Endothelial cell of umbilical vein (primary cell): ENCODE measurements around the gene FGFBP2.

ENCODE experiments used
- EZH2 ChIP-seq: IDR thresholded peaks from 2 replicates; pipeline ENCODE4 v1.6.1; 2012; ENCODE audit warnings: borderline replicate concordance, low read depth, mild to moderate bottlenecking, moderate library complexity, low read length, inconsistent platforms; ENCODE audit not compliant: severe bottlenecking
- POLR2A ChIP-seq: IDR thresholded peaks from 2 replicates; pipeline ENCODE4 v1.6.1; 2012; ENCODE audit warnings: low read depth, mild to moderate bottlenecking, control low read depth, low read length
- POLR2AphosphoS5 ChIP-seq: IDR thresholded peaks from 2 replicates; pipeline ENCODE4 v1.6.1; 2012; ENCODE audit warnings: low read depth, mild to moderate bottlenecking, control low read depth, low read length, moderate library complexity; ENCODE audit not compliant: insufficient read depth
- TF ChIP-seq, protein P1 (sequence below), 2 donors: IDR thresholded peaks; 1 replicate in 1 of 2; 2 replicates in 1 of 2; pipeline ENCODE4 v1.5.1; 2011; ENCODE audit warnings: low read length in 2 of 2, mild to moderate bottlenecking in 2 of 2, moderate library complexity in 2 of 2, control low read depth in 1 of 2, inconsistent platforms in 1 of 2, low read depth in 1 of 2; ENCODE audit not compliant: insufficient read depth in 1 of 2; ENCODE audit errors: extremely low read depth in 1 of 2
- TF ChIP-seq, protein P2 (sequence below): IDR thresholded peaks from 2 replicates; pipeline ENCODE4 v1.6.1; 2011; ENCODE audit not compliant: insufficient read depth, insufficient read length

DNA sequence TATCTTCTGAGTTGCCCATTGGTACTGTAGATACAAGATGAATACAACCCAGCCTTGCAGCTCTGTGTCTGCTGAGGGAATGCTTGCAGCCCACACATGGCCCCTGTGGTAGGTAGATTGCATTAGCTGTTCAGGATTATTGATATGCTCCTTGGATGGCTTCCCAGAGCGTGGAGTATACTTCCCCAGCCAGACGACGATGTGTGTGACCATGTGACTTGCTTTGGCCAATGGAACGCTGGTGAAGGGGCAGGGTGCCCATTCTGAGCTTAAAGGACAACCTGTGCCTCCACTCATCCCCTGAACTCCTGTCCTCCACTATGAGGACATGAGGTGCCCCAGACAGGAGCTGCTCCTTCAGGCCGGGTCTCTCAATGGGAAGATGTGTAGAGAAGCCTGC, 23.9 kb upstream of the FGFBP2 start:
- TF ChIP-seq, protein P1, sequence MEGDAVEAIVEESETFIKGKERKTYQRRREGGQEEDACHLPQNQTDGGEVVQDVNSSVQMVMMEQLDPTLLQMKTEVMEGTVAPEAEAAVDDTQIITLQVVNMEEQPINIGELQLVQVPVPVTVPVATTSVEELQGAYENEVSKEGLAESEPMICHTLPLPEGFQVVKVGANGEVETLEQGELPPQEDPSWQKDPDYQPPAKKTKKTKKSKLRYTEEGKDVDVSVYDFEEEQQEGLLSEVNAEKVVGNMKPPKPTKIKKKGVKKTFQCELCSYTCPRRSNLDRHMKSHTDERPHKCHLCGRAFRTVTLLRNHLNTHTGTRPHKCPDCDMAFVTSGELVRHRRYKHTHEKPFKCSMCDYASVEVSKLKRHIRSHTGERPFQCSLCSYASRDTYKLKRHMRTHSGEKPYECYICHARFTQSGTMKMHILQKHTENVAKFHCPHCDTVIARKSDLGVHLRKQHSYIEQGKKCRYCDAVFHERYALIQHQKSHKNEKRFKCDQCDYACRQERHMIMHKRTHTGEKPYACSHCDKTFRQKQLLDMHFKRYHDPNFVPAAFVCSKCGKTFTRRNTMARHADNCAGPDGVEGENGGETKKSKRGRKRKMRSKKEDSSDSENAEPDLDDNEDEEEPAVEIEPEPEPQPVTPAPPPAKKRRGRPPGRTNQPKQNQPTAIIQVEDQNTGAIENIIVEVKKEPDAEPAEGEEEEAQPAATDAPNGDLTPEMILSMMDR (IDR thresholded peaks at IDR 0.05; ENCODE audit: extremely low read depth in 1 of 2, insufficient read depth in 1 of 2, low read depth in 1 of 2, low read length in 2 of 2), result no peak
- TF ChIP-seq EZH2 (no peak), POLR2A (no peak), POLR2AphosphoS5 (no peak)
- TF ChIP-seq, protein P2, sequence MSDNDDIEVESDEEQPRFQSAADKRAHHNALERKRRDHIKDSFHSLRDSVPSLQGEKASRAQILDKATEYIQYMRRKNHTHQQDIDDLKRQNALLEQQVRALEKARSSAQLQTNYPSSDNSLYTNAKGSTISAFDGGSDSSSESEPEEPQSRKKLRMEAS, result no peak
